Fibroblast of lung (primary cell): Measurements from ENCODE around the gene PURA. TPM values are rescaled to one million over a fixed set of nuclear protein-coding genes. Genes with fewer than 3 reads are reported as not detected.

Source experiments
- DNase-seq, 2 donors: peaks; one replicate each; pipeline versions ENCODE4 v3.0.0 to v3.0.0-alpha.2; 2010; ENCODE audit warnings: low read depth in 2 of 2
- H2AFZ ChIP-seq: 2 replicates; pipeline ENCODE4 v1.5.1; 2012; ENCODE audit warnings: low read length, control low read depth, inconsistent platforms
- H3K27ac ChIP-seq: 2 replicates; pipeline ENCODE4 v1.5.1; 2011; ENCODE audit warnings: low read length, control low read depth; ENCODE audit not compliant: insufficient read depth
- H3K27me3 ChIP-seq: 2 replicates; pipeline ENCODE4 v1.5.1; 2011; ENCODE audit warnings: mild to moderate bottlenecking, low read length; ENCODE audit not compliant: control insufficient read depth, insufficient read depth
- H3K36me3 ChIP-seq: 2 replicates; pipeline ENCODE4 v1.5.1; 2011; ENCODE audit warnings: low read length; ENCODE audit not compliant: control insufficient read depth, insufficient read depth
- H3K4me1 ChIP-seq: 2 replicates; pipeline ENCODE4 v1.5.1; 2011; ENCODE audit warnings: low read length; ENCODE audit not compliant: control insufficient read depth, insufficient read depth; ENCODE audit errors: extremely low read depth
- H3K4me2 ChIP-seq: 2 replicates; pipeline ENCODE4 v1.5.1; 2011; ENCODE audit warnings: low read length, control low read depth; ENCODE audit not compliant: insufficient read depth; ENCODE audit errors: extremely low read depth
- H3K4me3 ChIP-seq, 4 experiments: fragments of 200-600 bp in 1 of 4; sonication (generic) in 1 of 4; replicated peaks in 1 of 4; 2 replicates each; pipeline ENCODE4 v1.5.1; 2011 to 2016; ENCODE audit warnings: low read length in 4 of 4, low read depth in 3 of 4, mild to moderate bottlenecking in 3 of 4, control low read depth in 2 of 4, inconsistent platforms in 1 of 4, mixed read lengths in 1 of 4; ENCODE audit not compliant: insufficient read depth in 1 of 4; ENCODE audit errors: control extremely low read depth in 1 of 4
- H3K79me2 ChIP-seq: 2 replicates; pipeline ENCODE4 v1.5.1; 2012; ENCODE audit warnings: mild to moderate bottlenecking, low read length, inconsistent platforms; ENCODE audit not compliant: control insufficient read depth, insufficient read depth
- H3K9ac ChIP-seq: 2 replicates; pipeline ENCODE4 v1.5.1; 2011; ENCODE audit warnings: mild to moderate bottlenecking, low read length, control low read depth; ENCODE audit not compliant: insufficient read depth
- H3K9me3 ChIP-seq: 2 replicates; pipeline ENCODE4 v1.5.1; 2012; ENCODE audit warnings: low read depth, low read length; ENCODE audit not compliant: control insufficient read depth, insufficient read depth
- H4K20me1 ChIP-seq: 2 replicates; pipeline ENCODE4 v1.5.1; 2011; ENCODE audit warnings: low read length; ENCODE audit not compliant: control insufficient read depth, insufficient read depth; ENCODE audit errors: extremely low read depth
- EZH2 ChIP-seq: IDR thresholded peaks from 2 replicates; pipeline ENCODE4 v1.5.1; 2012; ENCODE audit warnings: low read length, control low read depth, mild to moderate bottlenecking; ENCODE audit errors: missing control alignments
- polyA plus RNA-seq, 2 donors: library from polyadenylated mRNA; depleted of rRNA in 1 of 2; stranded (reverse) in 1 of 2; unstranded in 1 of 2; fragments of >200 nt; gene quantifications; 2 replicates each; pipeline ENCODE4 v1.2.1, GENCODE V29; 2011 to 2012; ENCODE audit warnings: missing spikeins in 1 of 2
- total RNA-seq: library from RNA; depleted of rRNA; stranded (reverse); fragments of >200 nt; gene quantifications from 2 replicates; pipeline ENCODE4 v1.2.1, GENCODE V29; 2014
- TF ChIP-seq, protein P1 (sequence below), 2 donors: IDR thresholded peaks in 1 of 2; conservative IDR thresholded peaks in 1 of 2; 1 replicate in 1 of 2; 2 replicates in 1 of 2; pipeline ENCODE4 v1.5.1; 2011 to 2012; ENCODE audit warnings: low read length in 2 of 2, control low read depth in 1 of 2, inconsistent platforms in 1 of 2, low read depth in 1 of 2, mild to moderate bottlenecking in 1 of 2

PURA gene
- total and polyA plus RNA-seq, 2 donors (not counting 1 experiment from before 2014, with no cell fraction given): 8.0 to 20.0 TPM

GRCh38 chr5:140111011-140111858 lies 2.7 kb upstream of the PURA start:
- Histone ChIP-seq H3K9ac (no peak overlapping the region), H3K27me3 (no peaks in the 10 kb centered on the region), H3K27ac (no peak overlapping the region), H3K79me2 (peaks cover 74% of the 10 kb centered on the region), H3K4me3 (peak overlapping the region in 1 of 4 experiments; percentile 6), H3K9me3 (no peaks in the 10 kb centered on the region), H3K4me1 (peaks cover 5% of the 10 kb centered on the region), H3K4me2 (no peak overlapping the region), H3K36me3 (no peaks in the 10 kb centered on the region), H4K20me1 (peaks cover 1% of the 10 kb centered on the region), H2AFZ (no peak overlapping the region)
- DNase-seq: no peak
- TF ChIP-seq, protein P1, sequence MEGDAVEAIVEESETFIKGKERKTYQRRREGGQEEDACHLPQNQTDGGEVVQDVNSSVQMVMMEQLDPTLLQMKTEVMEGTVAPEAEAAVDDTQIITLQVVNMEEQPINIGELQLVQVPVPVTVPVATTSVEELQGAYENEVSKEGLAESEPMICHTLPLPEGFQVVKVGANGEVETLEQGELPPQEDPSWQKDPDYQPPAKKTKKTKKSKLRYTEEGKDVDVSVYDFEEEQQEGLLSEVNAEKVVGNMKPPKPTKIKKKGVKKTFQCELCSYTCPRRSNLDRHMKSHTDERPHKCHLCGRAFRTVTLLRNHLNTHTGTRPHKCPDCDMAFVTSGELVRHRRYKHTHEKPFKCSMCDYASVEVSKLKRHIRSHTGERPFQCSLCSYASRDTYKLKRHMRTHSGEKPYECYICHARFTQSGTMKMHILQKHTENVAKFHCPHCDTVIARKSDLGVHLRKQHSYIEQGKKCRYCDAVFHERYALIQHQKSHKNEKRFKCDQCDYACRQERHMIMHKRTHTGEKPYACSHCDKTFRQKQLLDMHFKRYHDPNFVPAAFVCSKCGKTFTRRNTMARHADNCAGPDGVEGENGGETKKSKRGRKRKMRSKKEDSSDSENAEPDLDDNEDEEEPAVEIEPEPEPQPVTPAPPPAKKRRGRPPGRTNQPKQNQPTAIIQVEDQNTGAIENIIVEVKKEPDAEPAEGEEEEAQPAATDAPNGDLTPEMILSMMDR (conservative IDR thresholded peaks at IDR 0.05 in 1 of 2, IDR thresholded peaks at IDR 0.05 in 1 of 2; ENCODE audit: low read depth in 1 of 2, low read length in 2 of 2): no peak
- no peak for TF ChIP-seq EZH2

GRCh38 chr5:140111859-140112551 lies 1.9 kb upstream of the PURA start:
- Histone ChIP-seq H3K4me2 (peak overlapping the region; percentile 94), H3K4me3 (peak overlapping the region in 1 of 4 experiments; percentile 73), H3K9ac (no peak overlapping the region), H2AFZ (no peak overlapping the region), H3K27me3 (no peaks in the 10 kb centered on the region), H4K20me1 (peaks cover 3% of the 10 kb centered on the region), H3K36me3 (no peaks in the 10 kb centered on the region), H3K27ac (no peak overlapping the region), H3K79me2 (peaks cover 79% of the 10 kb centered on the region), H3K4me1 (peaks cover 6% of the 10 kb centered on the region), H3K9me3 (no peaks in the 10 kb centered on the region)
- DNase-seq: no peak
- TF ChIP-seq, protein P1 (conservative IDR thresholded peaks at IDR 0.05 in 1 of 2, IDR thresholded peaks at IDR 0.05 in 1 of 2; ENCODE audit: low read depth in 1 of 2, low read length in 2 of 2): no peak
- no peak for TF ChIP-seq EZH2

DNA sequence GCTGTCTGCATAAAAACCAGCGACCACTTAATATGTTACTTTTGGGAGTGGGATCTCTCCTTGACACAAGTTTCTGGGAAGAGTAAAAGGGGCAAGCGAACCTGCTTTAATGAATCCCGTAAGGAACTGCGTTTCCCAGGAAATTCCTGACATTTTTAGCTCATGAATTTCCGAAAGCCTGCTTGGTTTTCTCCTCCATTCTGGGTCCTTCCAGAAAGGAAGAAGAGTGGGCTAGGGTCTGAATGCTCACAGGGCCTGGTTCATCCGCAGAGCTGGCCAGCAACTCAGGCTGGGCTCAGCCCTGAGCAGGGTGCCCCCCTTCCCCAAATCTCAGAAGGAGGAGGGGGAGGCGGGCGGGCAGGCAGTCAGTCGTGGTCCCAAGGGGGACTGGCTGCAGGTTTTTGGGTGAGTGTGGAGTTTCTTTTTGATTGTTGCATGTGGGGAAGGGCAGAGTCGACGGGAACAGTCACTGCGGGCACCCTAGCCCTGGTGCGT lies 1.2 kb upstream of the PURA start:
- no peaks in the 10 kb centered on the region for H3K9me3 ChIP-seq
- no peak overlapping the region for H3K9ac ChIP-seq
- peak in 1 of 2 donors; percentile 47 for DNase-seq
- H2AFZ ChIP-seq: no peak overlapping the region
- TF ChIP-seq, protein P1 (conservative IDR thresholded peaks at IDR 0.05 in 1 of 2, IDR thresholded peaks at IDR 0.05 in 1 of 2; ENCODE audit: low read depth in 1 of 2, low read length in 2 of 2): no peak
- no peak for TF ChIP-seq EZH2
- peak overlapping the region; percentile 76 for H3K27ac ChIP-seq
- H3K27me3 ChIP-seq: no peaks in the 10 kb centered on the region
- no peaks in the 10 kb centered on the region for H3K36me3 ChIP-seq
- H3K4me3 ChIP-seq: peak overlapping the region; percentile 11 to 76 (median 74)
- H4K20me1 ChIP-seq: peaks cover 3% of the 10 kb centered on the region
- peak overlapping the region; percentile 94 for H3K4me2 ChIP-seq
- H3K4me1 ChIP-seq: peaks cover 6% of the 10 kb centered on the region
- peaks cover 85% of the 10 kb centered on the region for H3K79me2 ChIP-seq
